KMS-11 (cell line): Measurements from ENCODE around the gene CROCC2.

ENCODE experiments used
- H2AFZ ChIP-seq: fragments of 200-600 bp; sonication (generic); 2 replicates; pipeline ENCODE4 v1.6.1; 2016; ENCODE audit warnings: antibody characterized with exemption, mixed run types, low read depth
- H3K27ac ChIP-seq: fragments of 200-600 bp; sonication (generic); 2 replicates; pipeline ENCODE4 v1.6.1; 2016; ENCODE audit warnings: mild to moderate bottlenecking, mixed run types
- H3K27me3 ChIP-seq: fragments of 200-600 bp; sonication (generic); 2 replicates; pipeline ENCODE4 v1.6.1; 2017; ENCODE audit warnings: mild to moderate bottlenecking, low read depth, mixed run types, moderate library complexity; ENCODE audit not compliant: insufficient read depth
- H3K36me3 ChIP-seq: fragments of 200-600 bp; sonication (generic); 2 replicates; pipeline ENCODE4 v1.6.1; 2017; ENCODE audit warnings: mild to moderate bottlenecking, mixed run types; ENCODE audit not compliant: insufficient read depth
- H3K4me1 ChIP-seq: fragments of 200-600 bp; sonication (generic); 2 replicates; pipeline ENCODE4 v1.6.1; 2016; ENCODE audit warnings: mild to moderate bottlenecking, low read depth, mixed run types; ENCODE audit not compliant: poor library complexity, severe bottlenecking
- H3K4me2 ChIP-seq: fragments of 200-600 bp; sonication (generic); 2 replicates; pipeline ENCODE4 v1.7.0; 2016; ENCODE audit warnings: mild to moderate bottlenecking, mixed run types
- H3K4me3 ChIP-seq: fragments of 200-600 bp; sonication (generic); IDR thresholded peaks from 2 replicates; pipeline ENCODE4 v1.6.1; 2017; ENCODE audit warnings: low read depth, low read length, mixed read lengths; ENCODE audit not compliant: insufficient read depth
- H3K79me2 ChIP-seq: fragments of 200-600 bp; sonication (generic); 2 replicates; pipeline ENCODE4 v1.6.1; 2016; ENCODE audit warnings: low read depth, mixed run types; ENCODE audit not compliant: insufficient read depth
- H3K9ac ChIP-seq: fragments of 200-600 bp; sonication (generic); 2 replicates; pipeline ENCODE4 v1.6.1; 2016; ENCODE audit warnings: mild to moderate bottlenecking, mixed run types
- H4K20me1 ChIP-seq: fragments of 200-600 bp; sonication (generic); 2 replicates; pipeline ENCODE4 v1.6.1; 2016; ENCODE audit warnings: mild to moderate bottlenecking, mixed run types; ENCODE audit not compliant: insufficient read depth
- CTCF ChIP-seq: fragments of 200-600 bp; sonication (generic); conservative IDR thresholded peaks from 2 replicates; pipeline ENCODE4 v1.6.1; 2017; ENCODE audit warnings: low read depth, mild to moderate bottlenecking, antibody characterized with exemption, low read length, moderate library complexity, mixed read lengths

Gene CROCC2

GRCh38 chr2:240890691-240891090 is 15.4 kb upstream of the CROCC2 start:
- Histone ChIP-seq H3K4me3 (no peak overlapping the region), H2AFZ (no peak overlapping the region)

GRCh38 chr2:240891492-240892340 is 14.4 kb upstream of the CROCC2 start:
- peaks cover 3% of the 10 kb centered on the region; the same call in 1 of the 2 replicates for H3K27me3 ChIP-seq
- H4K20me1 ChIP-seq: no peaks in the 10 kb centered on the region
- H3K4me2 ChIP-seq: no peak overlapping the region
- H3K4me3 ChIP-seq: no peak overlapping the region
- no peak overlapping the region for H3K27ac ChIP-seq
- TF ChIP-seq CTCF: no peak
- no peaks in the 10 kb centered on the region for H3K4me1 ChIP-seq
- H3K36me3 ChIP-seq: no peaks in the 10 kb centered on the region
- no peak overlapping the region for H3K9ac ChIP-seq
- H3K79me2 ChIP-seq: no peaks in the 10 kb centered on the region
- H2AFZ ChIP-seq: no peak overlapping the region

More at GRCh38 chr2:240890691-240891090, 15.4 kb upstream of the CROCC2 start:
- H3K27ac ChIP-seq: no peak overlapping the region
- H3K36me3 ChIP-seq: no peaks in the 10 kb centered on the region
- H4K20me1 ChIP-seq: no peaks in the 10 kb centered on the region
- no peak overlapping the region for H3K4me2 ChIP-seq
- peaks cover 3% of the 10 kb centered on the region; the same call in 1 of the 2 replicates for H3K27me3 ChIP-seq
- H3K4me1 ChIP-seq: no peaks in the 10 kb centered on the region
- H3K9ac ChIP-seq: no peak overlapping the region
- H3K79me2 ChIP-seq: no peaks in the 10 kb centered on the region
- no peak for TF ChIP-seq CTCF

- no peak overlapping the region for H2AFZ ChIP-seq
- no peaks in the 10 kb centered on the region for H3K36me3 ChIP-seq
- no peak overlapping the region for H3K27ac ChIP-seq
- peaks cover 6% of the 10 kb centered on the region; the same call in 1 of the 2 replicates for H3K27me3 ChIP-seq
- TF ChIP-seq CTCF: no peak
- no peaks in the 10 kb centered on the region for H3K79me2 ChIP-seq
- H3K4me3 ChIP-seq: no peak overlapping the region
- H3K4me1 ChIP-seq: no peaks in the 10 kb centered on the region
- H3K4me2 ChIP-seq: no peak overlapping the region
- H3K9ac ChIP-seq: no peak overlapping the region
- no peaks in the 10 kb centered on the region for H4K20me1 ChIP-seq
These were observed 13.8 kb upstream of the CROCC2 start for GRCh38 chr2:240892356-240892755.

GRCh38 chr2:240892925-240893324 is 13.2 kb upstream of the CROCC2 start:
- Histone ChIP-seq H3K27ac (no peak overlapping the region), H3K4me2 (no peak overlapping the region)
- no peak for TF ChIP-seq CTCF

More at GRCh38 chr2:240892925-240893324, 13.2 kb upstream of the CROCC2 start:
- Histone ChIP-seq H3K4me3 (no peak overlapping the region), H3K79me2 (no peaks in the 10 kb centered on the region), H3K36me3 (no peaks in the 10 kb centered on the region), H3K27me3 (peaks cover 6% of the 10 kb centered on the region; the same call in 1 of the 2 replicates), H3K9ac (no peak overlapping the region), H2AFZ (no peak overlapping the region), H3K4me1 (no peaks in the 10 kb centered on the region), H4K20me1 (no peaks in the 10 kb centered on the region)
